HG02884 (cell line): ENCODE data around the gene COL5A1.

Experiments
- ATAC-seq: cut with Tn5 transposase; IDR thresholded peaks from one replicate; pipeline ENCODE4 v1.9.1; 2021; ENCODE audit warnings: mild to moderate bottlenecking, moderate library complexity; ENCODE audit not compliant: unreplicated experiment

COL5A1 gene

GRCh38 chr9:134885679-134886412 lies 244.2 kb downstream of the COL5A1 start:
- ATAC-seq, result no peak

DNA sequence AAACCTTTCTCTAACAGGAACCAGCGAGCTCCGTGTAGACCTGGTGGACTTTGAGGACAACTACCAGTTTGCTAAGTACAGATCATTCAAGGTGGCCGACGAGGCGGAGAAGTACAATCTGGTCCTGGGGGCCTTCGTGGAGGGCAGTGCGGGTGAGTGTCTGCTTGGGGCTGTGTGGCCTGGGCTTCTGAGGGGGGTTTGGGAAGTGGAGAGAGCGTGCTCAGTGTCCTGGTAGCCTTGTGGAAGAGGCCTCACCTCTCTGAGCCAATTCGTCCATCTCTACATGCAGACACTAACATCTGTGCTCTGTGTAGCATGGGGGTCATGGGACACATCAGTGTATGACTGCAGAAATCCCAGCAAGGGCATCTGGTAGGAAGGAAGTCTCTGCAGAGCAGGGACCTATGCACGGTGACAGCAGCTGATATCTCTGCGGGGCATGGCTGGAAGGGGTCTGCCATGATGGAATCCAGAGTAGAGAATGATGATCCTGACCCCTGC lies 244.9 kb downstream of the COL5A1 start:
- no peak for ATAC-seq

- ATAC-seq, result no peak
Measured at GRCh38 chr9:134887219-134887618, 245.6 kb downstream of the COL5A1 start.

GRCh38 chr9:134887686-134888602 lies 246.3 kb downstream of the COL5A1 start:
- no peak for ATAC-seq

DNA sequence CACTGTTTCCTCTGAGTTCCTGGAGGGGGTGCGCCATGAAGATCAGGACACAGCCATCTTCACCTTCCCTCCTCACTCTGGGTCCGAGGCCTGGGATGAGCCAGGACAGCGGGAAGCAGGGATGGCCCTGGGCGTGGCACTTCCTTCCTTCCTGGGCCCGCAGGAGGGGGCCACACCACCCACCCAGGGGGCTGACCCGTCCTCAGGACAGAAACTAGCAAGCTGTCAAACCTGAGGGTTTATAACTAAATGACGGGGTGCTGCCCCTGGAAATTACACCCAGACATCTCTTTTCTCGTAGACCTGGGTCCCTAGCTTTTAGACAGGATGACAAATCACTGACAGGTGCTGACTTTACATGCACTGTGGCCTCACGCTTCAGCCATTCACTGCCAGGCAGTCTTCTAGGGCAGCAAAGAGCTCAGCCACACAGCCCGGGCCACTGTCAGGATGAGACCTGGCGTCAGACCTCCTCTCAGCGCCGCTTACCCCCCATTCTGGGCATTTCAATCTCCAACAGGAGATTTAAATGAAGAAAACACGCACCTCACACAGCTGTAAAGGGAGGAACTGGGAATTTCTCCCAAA lies 247.1 kb downstream of the COL5A1 start:
- no peak for ATAC-seq

DNA sequence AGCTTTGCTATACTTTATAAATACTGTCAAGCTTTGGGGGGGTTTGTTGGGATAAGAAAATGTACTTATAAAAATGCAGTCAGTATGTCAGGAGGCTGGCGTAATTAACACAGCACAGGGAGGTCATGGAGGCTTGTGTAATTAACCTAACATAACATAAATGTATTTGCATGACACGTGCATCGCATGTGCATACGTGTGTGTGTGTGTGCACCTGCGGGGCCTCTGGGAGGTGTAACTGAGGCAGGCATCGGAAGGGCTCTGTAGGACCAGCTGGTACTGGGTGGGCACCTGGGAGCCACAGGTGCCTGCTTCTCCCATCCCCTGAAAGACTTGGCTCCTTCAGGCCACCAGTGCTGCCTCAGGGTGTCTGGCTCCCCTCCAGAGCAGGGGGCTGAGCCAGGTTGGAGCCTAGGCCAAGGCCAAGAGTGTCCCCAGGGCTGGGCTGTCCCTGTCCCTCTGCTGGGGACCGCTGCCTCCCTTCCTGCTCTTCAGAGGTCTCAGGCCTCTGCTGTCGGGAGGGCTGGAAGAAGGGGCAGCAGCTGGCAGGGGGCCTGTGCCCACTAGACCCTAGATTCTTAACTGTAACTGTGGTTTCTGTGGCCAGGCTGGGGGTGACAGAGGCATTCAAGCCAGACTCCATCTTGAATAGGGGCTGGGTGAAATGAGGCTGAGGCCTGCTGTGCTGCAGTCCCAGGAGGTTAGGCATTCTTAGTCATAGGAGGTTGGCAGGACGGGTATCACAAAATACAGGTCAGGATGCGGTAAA lies 248.0 kb downstream of the COL5A1 start:
- no peak for ATAC-seq

DNA sequence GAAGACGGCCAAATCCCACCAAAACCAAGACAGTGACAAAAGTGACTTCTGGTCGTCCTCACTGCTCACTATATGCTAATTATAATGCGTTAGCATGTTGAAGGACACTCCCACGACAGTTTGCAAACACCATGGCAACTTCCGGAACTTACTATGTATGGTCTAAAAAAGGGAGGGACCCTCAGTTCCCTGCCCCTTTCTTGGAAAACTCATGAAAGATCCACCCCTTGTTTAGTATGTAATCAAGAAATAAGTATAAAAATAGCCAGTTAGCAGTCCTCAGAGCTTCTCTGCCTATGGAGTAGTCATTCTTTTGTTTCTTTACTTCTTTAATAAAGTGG lies 248.5 kb downstream of the COL5A1 start:
- ATAC-seq, result no peak

DNA sequence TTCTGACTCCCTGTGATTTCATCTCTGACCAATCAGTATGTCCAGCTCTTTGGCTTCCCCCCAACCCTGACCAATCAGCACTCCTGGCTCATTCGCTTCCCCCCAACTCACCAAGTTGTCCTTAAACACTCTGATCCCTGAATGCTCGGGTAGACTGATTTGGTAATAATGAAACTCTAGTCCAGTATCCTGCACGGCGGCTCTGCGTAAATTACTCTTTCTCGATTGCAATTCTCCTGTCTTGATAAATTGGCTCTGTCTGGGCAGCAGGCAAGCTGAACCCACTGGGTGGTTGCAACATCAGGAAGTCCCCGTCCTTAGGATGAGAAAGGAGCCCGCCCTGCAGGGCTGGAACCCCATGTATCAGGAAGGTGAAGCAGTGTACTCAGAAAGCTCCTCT lies 249.4 kb downstream of the COL5A1 start:
- no peak for ATAC-seq

- ATAC-seq, result no peak
Measured at GRCh38 chr9:134891713-134892112, 250.1 kb downstream of the COL5A1 start.

GRCh38 chr9:134892221-134892620 lies 250.6 kb downstream of the COL5A1 start:
- ATAC-seq, result no peak

DNA sequence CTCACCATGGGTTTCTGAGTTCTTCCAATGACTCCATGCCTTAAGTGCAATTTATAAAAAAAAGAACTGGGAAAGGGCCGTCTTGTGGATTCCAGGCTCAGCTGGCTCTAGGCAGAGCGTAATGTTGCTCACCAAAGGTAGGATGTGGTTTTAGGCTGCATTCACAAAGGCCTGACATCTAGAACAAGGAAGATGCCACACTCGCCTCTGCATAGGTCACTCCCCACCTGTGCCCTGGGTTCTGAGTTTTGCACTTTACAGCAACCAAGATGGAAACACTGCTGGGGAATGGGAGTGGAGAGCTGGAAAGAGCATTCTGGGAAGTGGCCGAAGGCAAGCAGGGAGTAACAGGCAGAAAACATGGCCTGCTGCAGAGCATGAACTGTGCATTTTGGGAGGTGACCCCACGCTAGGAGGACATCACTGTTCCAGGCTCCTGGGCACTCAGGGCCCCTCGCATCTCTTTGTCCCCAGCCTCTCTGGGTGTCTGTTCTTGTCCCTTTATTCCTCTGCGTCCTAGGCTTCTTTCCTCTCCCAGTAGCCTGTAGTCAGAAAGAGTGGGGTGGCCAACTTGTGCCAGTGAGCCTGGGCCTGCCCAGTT lies 251.3 kb downstream of the COL5A1 start:
- no peak for ATAC-seq
